Measurements from ENCODE around the gene RASGRP1. TPM values are rescaled to one million over a fixed set of nuclear protein-coding genes. Genes with fewer than 3 reads are reported as not detected.

Gene RASGRP1
- total and polyA plus RNA-seq, 2 donors (not counting 1 experiment from before 2014, with no cell fraction given): 1.6 TPM; not detected in 1

DNA sequence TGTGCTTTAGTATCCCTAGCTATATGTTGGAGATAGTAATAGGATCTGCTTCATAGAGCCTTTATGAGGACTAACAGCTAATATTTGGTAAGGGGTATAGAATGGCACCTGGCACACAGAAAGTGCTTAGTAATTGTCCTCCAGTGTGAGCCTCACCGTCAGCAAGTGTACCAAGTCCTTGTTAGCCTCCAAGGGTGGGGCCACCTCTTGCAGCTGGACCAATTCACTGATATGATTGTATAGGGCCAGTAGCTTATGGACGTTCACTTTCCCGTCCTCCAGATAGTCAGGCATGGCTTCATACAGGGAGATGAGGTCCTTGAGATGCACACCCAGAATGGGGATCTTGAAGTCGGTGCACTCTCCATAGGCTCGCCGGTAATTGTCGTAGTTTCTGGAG is 57.0 kb downstream of the RASGRP1 start:
- Histone ChIP-seq H3K27me3 (ENCODE audit: control insufficient read depth, insufficient read depth, low read length) (no peaks in the 10 kb centered on the region), H3K9ac (ENCODE audit: insufficient read depth, low read length) (no peak overlapping the region), H4K20me1 (ENCODE audit: control insufficient read depth, extremely low read depth, insufficient read depth, low read length) (no peaks in the 10 kb centered on the region), H3K4me1 (ENCODE audit: control insufficient read depth, extremely low read depth, insufficient read depth, low read length) (no peaks in the 10 kb centered on the region), H3K27ac (ENCODE audit: insufficient read depth, low read length) (no peak overlapping the region), H3K9me3 (ENCODE audit: control insufficient read depth, insufficient read depth, low read depth, low read length) (no peaks in the 10 kb centered on the region), H3K4me3 (replicated peaks in 1 of 4; ENCODE audit: control extremely low read depth in 1 of 4, insufficient read depth in 1 of 4, low read depth in 3 of 4, low read length in 4 of 4) (no peak overlapping the region), H3K4me2 (ENCODE audit: extremely low read depth, insufficient read depth, low read length) (no peak overlapping the region), H3K36me3 (ENCODE audit: control insufficient read depth, insufficient read depth, low read length) (no peaks in the 10 kb centered on the region), H2AFZ (ENCODE audit: low read length) (no peak overlapping the region), H3K79me2 (ENCODE audit: control insufficient read depth, insufficient read depth, low read length) (no peaks in the 10 kb centered on the region)
- DNase-seq (ENCODE audit: low read depth in 2 of 2): no peak
- TF ChIP-seq, protein P1, sequence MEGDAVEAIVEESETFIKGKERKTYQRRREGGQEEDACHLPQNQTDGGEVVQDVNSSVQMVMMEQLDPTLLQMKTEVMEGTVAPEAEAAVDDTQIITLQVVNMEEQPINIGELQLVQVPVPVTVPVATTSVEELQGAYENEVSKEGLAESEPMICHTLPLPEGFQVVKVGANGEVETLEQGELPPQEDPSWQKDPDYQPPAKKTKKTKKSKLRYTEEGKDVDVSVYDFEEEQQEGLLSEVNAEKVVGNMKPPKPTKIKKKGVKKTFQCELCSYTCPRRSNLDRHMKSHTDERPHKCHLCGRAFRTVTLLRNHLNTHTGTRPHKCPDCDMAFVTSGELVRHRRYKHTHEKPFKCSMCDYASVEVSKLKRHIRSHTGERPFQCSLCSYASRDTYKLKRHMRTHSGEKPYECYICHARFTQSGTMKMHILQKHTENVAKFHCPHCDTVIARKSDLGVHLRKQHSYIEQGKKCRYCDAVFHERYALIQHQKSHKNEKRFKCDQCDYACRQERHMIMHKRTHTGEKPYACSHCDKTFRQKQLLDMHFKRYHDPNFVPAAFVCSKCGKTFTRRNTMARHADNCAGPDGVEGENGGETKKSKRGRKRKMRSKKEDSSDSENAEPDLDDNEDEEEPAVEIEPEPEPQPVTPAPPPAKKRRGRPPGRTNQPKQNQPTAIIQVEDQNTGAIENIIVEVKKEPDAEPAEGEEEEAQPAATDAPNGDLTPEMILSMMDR (conservative IDR thresholded peaks at IDR 0.05 in 1 of 2, IDR thresholded peaks at IDR 0.05 in 1 of 2; ENCODE audit: low read depth in 1 of 2, low read length in 2 of 2): no peak
- TF ChIP-seq EZH2 (IDR thresholded peaks at IDR 0.05; ENCODE audit: low read length, missing control alignments): no peak

DNA sequence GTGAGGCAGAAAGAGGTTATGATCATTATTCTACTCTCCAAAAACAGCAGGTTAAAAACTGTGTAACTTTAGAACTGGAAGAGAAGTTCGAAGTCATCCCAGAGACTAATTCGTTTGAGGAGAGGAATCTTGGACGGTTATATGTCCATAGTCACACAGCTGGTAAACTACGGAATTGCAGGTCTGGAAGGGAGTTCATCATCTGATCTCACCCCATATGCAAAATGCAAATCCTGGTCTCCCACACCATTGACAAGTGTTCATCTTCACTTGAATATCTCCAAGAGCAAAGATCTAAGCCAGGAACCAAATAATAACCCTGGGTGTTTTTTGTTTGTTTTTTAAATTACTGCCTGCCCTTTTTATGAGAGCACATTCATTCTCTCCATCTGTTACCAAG is 57.6 kb downstream of the RASGRP1 start:
- TF ChIP-seq, protein P1 (conservative IDR thresholded peaks at IDR 0.05 in 1 of 2, IDR thresholded peaks at IDR 0.05 in 1 of 2; ENCODE audit: low read depth in 1 of 2, low read length in 2 of 2): no peak
- no peak for TF ChIP-seq EZH2 (IDR thresholded peaks at IDR 0.05; ENCODE audit: low read length, missing control alignments)
- Histone ChIP-seq H3K4me3 (replicated peaks in 1 of 4; ENCODE audit: control extremely low read depth in 1 of 4, insufficient read depth in 1 of 4, low read depth in 3 of 4, low read length in 4 of 4) (no peak overlapping the region), H3K4me2 (ENCODE audit: extremely low read depth, insufficient read depth, low read length) (no peak overlapping the region), H2AFZ (ENCODE audit: low read length) (no peak overlapping the region), H3K27ac (ENCODE audit: insufficient read depth, low read length) (no peak overlapping the region), H3K79me2 (ENCODE audit: control insufficient read depth, insufficient read depth, low read length) (no peaks in the 10 kb centered on the region), H3K27me3 (ENCODE audit: control insufficient read depth, insufficient read depth, low read length) (no peaks in the 10 kb centered on the region), H3K4me1 (ENCODE audit: control insufficient read depth, extremely low read depth, insufficient read depth, low read length) (no peaks in the 10 kb centered on the region), H3K9me3 (ENCODE audit: control insufficient read depth, insufficient read depth, low read depth, low read length) (no peaks in the 10 kb centered on the region), H3K9ac (ENCODE audit: insufficient read depth, low read length) (no peak overlapping the region), H3K36me3 (ENCODE audit: control insufficient read depth, insufficient read depth, low read length) (no peaks in the 10 kb centered on the region), H4K20me1 (ENCODE audit: control insufficient read depth, extremely low read depth, insufficient read depth, low read length) (no peaks in the 10 kb centered on the region)
- no peak for DNase-seq (ENCODE audit: low read depth in 2 of 2)

DNA sequence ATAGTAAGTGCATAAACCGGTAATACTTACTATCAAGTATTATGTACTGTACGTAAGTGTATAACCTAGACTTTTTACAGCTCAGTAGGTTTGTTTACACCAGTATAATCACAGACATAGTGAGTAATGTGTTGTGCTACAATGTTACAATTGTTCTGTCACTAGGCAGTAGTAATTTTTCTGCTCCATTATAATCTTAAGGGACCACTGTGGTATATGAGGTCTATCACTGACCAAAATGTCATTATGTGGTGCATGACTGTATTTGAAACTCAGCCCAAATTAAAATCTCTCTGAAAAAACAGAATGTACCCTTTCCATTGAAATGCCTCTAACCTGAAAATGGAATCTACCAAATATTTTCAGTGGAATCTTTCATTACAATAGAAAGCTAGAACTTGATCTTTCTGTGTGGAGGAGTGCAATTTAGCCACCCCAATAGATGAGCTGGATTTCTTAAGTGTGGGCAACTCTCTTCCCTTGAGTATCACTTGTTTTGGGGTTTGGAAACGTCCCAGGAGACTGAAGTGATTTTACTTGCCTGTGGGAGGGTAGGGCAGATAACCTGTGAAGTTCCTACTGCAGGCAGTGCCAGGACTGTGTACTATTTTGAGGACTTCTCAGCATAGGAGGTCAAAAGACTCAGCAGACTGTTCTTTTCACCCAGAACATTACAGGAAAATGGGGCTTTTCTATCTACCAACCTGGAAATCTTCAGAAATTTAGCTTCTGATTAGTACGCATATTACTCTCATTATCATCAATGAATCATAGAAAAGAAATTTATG is 59.7 kb downstream of the RASGRP1 start:
- peak in 1 of 2 donors; percentile 58 for DNase-seq (ENCODE audit: low read depth in 2 of 2)
- H3K27ac ChIP-seq (ENCODE audit: insufficient read depth, low read length): no peak overlapping the region
- no peak overlapping the region for H2AFZ ChIP-seq (ENCODE audit: low read length)
- TF ChIP-seq EZH2 (IDR thresholded peaks at IDR 0.05; ENCODE audit: low read length, missing control alignments): no peak
- TF ChIP-seq, protein P1 (conservative IDR thresholded peaks at IDR 0.05 in 1 of 2, IDR thresholded peaks at IDR 0.05 in 1 of 2; ENCODE audit: low read depth in 1 of 2, low read length in 2 of 2): no peak
- no peak overlapping the region for H3K9ac ChIP-seq (ENCODE audit: insufficient read depth, low read length)
- H3K4me3 ChIP-seq (replicated peaks in 1 of 4; ENCODE audit: control extremely low read depth in 1 of 4, insufficient read depth in 1 of 4, low read depth in 3 of 4, low read length in 4 of 4): no peak overlapping the region
- no peaks in the 10 kb centered on the region for H3K36me3 ChIP-seq (ENCODE audit: control insufficient read depth, insufficient read depth, low read length)
- H3K4me2 ChIP-seq (ENCODE audit: extremely low read depth, insufficient read depth, low read length): no peak overlapping the region
- H3K4me1 ChIP-seq (ENCODE audit: control insufficient read depth, extremely low read depth, insufficient read depth, low read length): no peaks in the 10 kb centered on the region
- no peaks in the 10 kb centered on the region for H3K79me2 ChIP-seq (ENCODE audit: control insufficient read depth, insufficient read depth, low read length)
- no peaks in the 10 kb centered on the region for H3K9me3 ChIP-seq (ENCODE audit: control insufficient read depth, insufficient read depth, low read depth, low read length)
- no peaks in the 10 kb centered on the region for H3K27me3 ChIP-seq (ENCODE audit: control insufficient read depth, insufficient read depth, low read length)
- H4K20me1 ChIP-seq (ENCODE audit: control insufficient read depth, extremely low read depth, insufficient read depth, low read length): no peaks in the 10 kb centered on the region

Data from fibroblast of lung (primary cell).